WTC11 (cell line): ENCODE results near the gene RIMBP2. TPM values are rescaled to one million over a fixed set of nuclear protein-coding genes. Genes with fewer than 3 reads are reported as not detected.

Experiments
- ATAC-seq: fragments of 200-7000 bp; cut with Tn5 transposase; 2 replicates; pipeline ENCODE4 v1.10.0; 2021; ENCODE audit warnings: mild to moderate bottlenecking, moderate library complexity
- CTCF ChIA-PET: fragments of 300-600 bp; sonication (Branson Sonifier 250); formaldehyde crosslinking; loops from one replicate; lab custom pipeline; 2021; ENCODE audit warnings: antibody characterized with exemption; lab: Charles Lee
- POLR2A ChIA-PET: fragments of 350-600 bp; sonication (Branson Sonifier 250); formaldehyde crosslinking; loops from one replicate; lab custom pipeline; 2021; ENCODE audit warnings: antibody characterized with exemption; lab: Charles Lee
- DNase-seq: peaks from one replicate; pipeline ENCODE4 v3.0.0; 2021; ENCODE audit warnings: low spot score
- H3K27ac Mint-ChIP-seq: 2 replicates; pipeline ENCODE4 v1.8.0; 2021; ENCODE audit warnings: mixed read lengths
- H3K27me3 Mint-ChIP-seq: 2 replicates; pipeline ENCODE4 v1.8.0; 2021; ENCODE audit warnings: low read depth, mild to moderate bottlenecking, moderate library complexity, mixed read lengths
- H3K36me3 Mint-ChIP-seq: 2 replicates; pipeline ENCODE4 v1.8.0; 2021; ENCODE audit warnings: mixed read lengths
- H3K4me1 Mint-ChIP-seq: 2 replicates; pipeline ENCODE4 v1.8.0; 2022; ENCODE audit warnings: mixed read lengths
- H3K4me3 Mint-ChIP-seq: 2 replicates; pipeline ENCODE4 v1.8.0; 2021; ENCODE audit warnings: mild to moderate bottlenecking, moderate library complexity, mixed read lengths
- H3K9me3 Mint-ChIP-seq: 2 replicates; pipeline ENCODE4 v1.8.0; 2021; ENCODE audit warnings: mixed read lengths
- ATF1 ChIP-seq: sonication (generic); formaldehyde crosslinking; IDR thresholded peaks from 2 replicates; pipeline ENCODE4 v1.8.1; 2023; ENCODE audit warnings: mild to moderate bottlenecking, moderate library complexity, missing genetic modification reagents
- E2F1 ChIP-seq: sonication (generic); formaldehyde crosslinking; IDR thresholded peaks from 2 replicates; pipeline ENCODE4 v1.8.0; 2022; ENCODE audit warnings: mild to moderate bottlenecking, missing genetic modification reagents
- E2F4 ChIP-seq: sonication (generic); formaldehyde crosslinking; IDR thresholded peaks from 2 replicates; pipeline ENCODE4 v1.8.1; 2022; ENCODE audit warnings: low read depth, mild to moderate bottlenecking, moderate library complexity, missing genetic modification reagents, borderline replicate concordance
- E2F5 ChIP-seq: sonication (generic); formaldehyde crosslinking; IDR thresholded peaks from 2 replicates; pipeline ENCODE4 v1.8.1; 2022; ENCODE audit warnings: mild to moderate bottlenecking, moderate library complexity, missing genetic modification reagents
- EMX1 ChIP-seq: fragments of 250-450 bp; sonication (Bioruptor Pico); IDR thresholded peaks from 2 replicates; pipeline ENCODE4 v1.8.0; 2021; ENCODE audit warnings: mild to moderate bottlenecking
- GRHL2 ChIP-seq: fragments of 250-450 bp; sonication (Bioruptor Pico); IDR thresholded peaks from 2 replicates; pipeline ENCODE4 v1.8.0; 2022; ENCODE audit warnings: mild to moderate bottlenecking, moderate library complexity; ENCODE audit not compliant: insufficient replicate concordance, severe bottlenecking
- HMGA2 ChIP-seq: fragments of 250-450 bp; sonication (Bioruptor Pico); IDR thresholded peaks from 2 replicates; pipeline ENCODE4 v1.4.0; 2021; ENCODE audit warnings: mild to moderate bottlenecking, moderate library complexity
- KAT7 ChIP-seq: sonication (generic); formaldehyde crosslinking; IDR thresholded peaks from 2 replicates; pipeline ENCODE4 v1.8.1; 2023; ENCODE audit warnings: missing genetic modification reagents, mild to moderate bottlenecking, borderline replicate concordance
- MYBL2 ChIP-seq: sonication (generic); formaldehyde crosslinking; IDR thresholded peaks from 2 replicates; pipeline ENCODE4 v1.8.1; 2023; ENCODE audit warnings: mild to moderate bottlenecking, moderate library complexity, missing genetic modification reagents
- NFATC4 ChIP-seq: fragments of 250-450 bp; sonication (Bioruptor Pico); IDR thresholded peaks from 2 replicates; pipeline ENCODE4 v1.9.0; 2021; ENCODE audit warnings: mild to moderate bottlenecking
- NFYB ChIP-seq: sonication (generic); formaldehyde crosslinking; conservative IDR thresholded peaks from 2 replicates; pipeline ENCODE4 v1.8.0; 2022; ENCODE audit warnings: low read depth, missing genetic modification reagents
- SOX15 ChIP-seq: fragments of 250-450 bp; sonication (Bioruptor Pico); IDR thresholded peaks from 2 replicates; pipeline ENCODE4 v1.9.0; 2021; ENCODE audit warnings: mild to moderate bottlenecking
- ZNF219 ChIP-seq: sonication (generic); formaldehyde crosslinking; IDR thresholded peaks from 2 replicates; pipeline ENCODE4 v1.8.0; 2023; ENCODE audit warnings: missing genetic modification reagents, mild to moderate bottlenecking, borderline replicate concordance
- ZNF396 ChIP-seq: fragments of 250-450 bp; sonication (Bioruptor Pico); IDR thresholded peaks from 2 replicates; pipeline ENCODE4 v1.8.0; 2021; ENCODE audit warnings: mild to moderate bottlenecking, moderate library complexity, borderline replicate concordance
- ZNF532 ChIP-seq: fragments of 250-450 bp; sonication (Bioruptor Pico); IDR thresholded peaks from 2 replicates; pipeline ENCODE4 v1.9.0; 2021; ENCODE audit warnings: mild to moderate bottlenecking, borderline replicate concordance
- ZNF671 ChIP-seq: fragments of 250-450 bp; sonication (Bioruptor Pico); IDR thresholded peaks from 2 replicates; pipeline ENCODE4 v1.8.0; 2021; ENCODE audit warnings: mild to moderate bottlenecking
- total RNA-seq: library from RNA; stranded (reverse); gene quantifications from 3 replicates; pipeline ENCODE4 v1.2.3, GENCODE V29; 2021
- TF ChIP-seq, protein P1 (sequence below): fragments of 250-450 bp; sonication (Bioruptor Pico); IDR thresholded peaks from 2 replicates; pipeline ENCODE4 v1.8.0; 2021; ENCODE audit warnings: mild to moderate bottlenecking
- TF ChIP-seq, protein P2 (sequence below): sonication (generic); formaldehyde crosslinking; IDR thresholded peaks from 2 replicates; pipeline ENCODE4 v1.8.1; 2023; ENCODE audit warnings: mild to moderate bottlenecking, missing genetic modification reagents, borderline replicate concordance
- TF ChIP-seq, protein P3 (sequence below): sonication (generic); formaldehyde crosslinking; IDR thresholded peaks from 2 replicates; pipeline ENCODE4 v1.8.0; 2022; ENCODE audit warnings: mild to moderate bottlenecking, missing genetic modification reagents
- TF ChIP-seq, protein P4 (sequence below): sonication (generic); formaldehyde crosslinking; conservative IDR thresholded peaks from 2 replicates; pipeline ENCODE4 v1.8.1; 2022; ENCODE audit warnings: mild to moderate bottlenecking, missing genetic modification reagents
- TF ChIP-seq, protein P5 (sequence below): fragments of 250-450 bp; sonication (Bioruptor Pico); IDR thresholded peaks from 2 replicates; pipeline ENCODE4 v1.9.0; 2021; ENCODE audit warnings: mild to moderate bottlenecking

The RIMBP2 gene
- total RNA-seq, 1 experiment from 2014 or later: 2.6 TPM

DNA sequence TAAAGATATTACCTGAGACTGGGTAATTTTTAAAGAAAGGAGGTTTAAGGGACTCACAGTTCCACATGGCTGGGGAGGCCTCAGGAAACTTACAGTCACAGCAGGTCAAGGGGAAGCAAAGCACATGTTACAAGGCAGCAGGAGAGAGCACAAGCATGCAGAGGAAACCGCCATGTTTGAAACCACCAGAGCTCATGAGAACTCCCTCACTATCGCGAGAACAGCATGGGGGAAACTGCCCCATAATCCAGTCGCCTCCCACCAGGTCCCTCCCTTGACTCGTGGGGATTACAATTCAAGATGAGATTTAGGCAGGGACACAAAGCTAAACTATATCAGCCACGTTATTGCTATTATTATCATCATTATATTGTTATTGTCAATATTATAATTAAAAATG, 138.7 kb downstream of the RIMBP2 start:
- Mint-ChIP-seq H3K27ac (no peak overlapping the region), H3K9me3 (0 out of 2 replicates have a peak, but pooled peaks cover 3% of the 10 kb centered on the region), H3K4me3 (no peak overlapping the region), H3K36me3 (no peaks in the 10 kb centered on the region), H3K27me3 (no peaks in the 10 kb centered on the region; the same call in 1 of the 2 replicates), H3K4me1 (no peaks in the 10 kb centered on the region)
- ATAC-seq (no peak), DNase-seq (no peak)
- ChIA-PET CTCF (no interaction called here), POLR2A (no interaction called here)
- TF ChIP-seq, protein P1, sequence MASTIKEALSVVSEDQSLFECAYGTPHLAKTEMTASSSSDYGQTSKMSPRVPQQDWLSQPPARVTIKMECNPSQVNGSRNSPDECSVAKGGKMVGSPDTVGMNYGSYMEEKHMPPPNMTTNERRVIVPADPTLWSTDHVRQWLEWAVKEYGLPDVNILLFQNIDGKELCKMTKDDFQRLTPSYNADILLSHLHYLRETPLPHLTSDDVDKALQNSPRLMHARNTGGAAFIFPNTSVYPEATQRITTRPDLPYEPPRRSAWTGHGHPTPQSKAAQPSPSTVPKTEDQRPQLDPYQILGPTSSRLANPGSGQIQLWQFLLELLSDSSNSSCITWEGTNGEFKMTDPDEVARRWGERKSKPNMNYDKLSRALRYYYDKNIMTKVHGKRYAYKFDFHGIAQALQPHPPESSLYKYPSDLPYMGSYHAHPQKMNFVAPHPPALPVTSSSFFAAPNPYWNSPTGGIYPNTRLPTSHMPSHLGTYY: no peak
- no peak for TF ChIP-seq HMGA2
- TF ChIP-seq ZNF396 (CRISPR knock-in tag): no peak
- TF ChIP-seq ZNF219 (CRISPR knock-in tag): no peak
- TF ChIP-seq, protein P2, sequence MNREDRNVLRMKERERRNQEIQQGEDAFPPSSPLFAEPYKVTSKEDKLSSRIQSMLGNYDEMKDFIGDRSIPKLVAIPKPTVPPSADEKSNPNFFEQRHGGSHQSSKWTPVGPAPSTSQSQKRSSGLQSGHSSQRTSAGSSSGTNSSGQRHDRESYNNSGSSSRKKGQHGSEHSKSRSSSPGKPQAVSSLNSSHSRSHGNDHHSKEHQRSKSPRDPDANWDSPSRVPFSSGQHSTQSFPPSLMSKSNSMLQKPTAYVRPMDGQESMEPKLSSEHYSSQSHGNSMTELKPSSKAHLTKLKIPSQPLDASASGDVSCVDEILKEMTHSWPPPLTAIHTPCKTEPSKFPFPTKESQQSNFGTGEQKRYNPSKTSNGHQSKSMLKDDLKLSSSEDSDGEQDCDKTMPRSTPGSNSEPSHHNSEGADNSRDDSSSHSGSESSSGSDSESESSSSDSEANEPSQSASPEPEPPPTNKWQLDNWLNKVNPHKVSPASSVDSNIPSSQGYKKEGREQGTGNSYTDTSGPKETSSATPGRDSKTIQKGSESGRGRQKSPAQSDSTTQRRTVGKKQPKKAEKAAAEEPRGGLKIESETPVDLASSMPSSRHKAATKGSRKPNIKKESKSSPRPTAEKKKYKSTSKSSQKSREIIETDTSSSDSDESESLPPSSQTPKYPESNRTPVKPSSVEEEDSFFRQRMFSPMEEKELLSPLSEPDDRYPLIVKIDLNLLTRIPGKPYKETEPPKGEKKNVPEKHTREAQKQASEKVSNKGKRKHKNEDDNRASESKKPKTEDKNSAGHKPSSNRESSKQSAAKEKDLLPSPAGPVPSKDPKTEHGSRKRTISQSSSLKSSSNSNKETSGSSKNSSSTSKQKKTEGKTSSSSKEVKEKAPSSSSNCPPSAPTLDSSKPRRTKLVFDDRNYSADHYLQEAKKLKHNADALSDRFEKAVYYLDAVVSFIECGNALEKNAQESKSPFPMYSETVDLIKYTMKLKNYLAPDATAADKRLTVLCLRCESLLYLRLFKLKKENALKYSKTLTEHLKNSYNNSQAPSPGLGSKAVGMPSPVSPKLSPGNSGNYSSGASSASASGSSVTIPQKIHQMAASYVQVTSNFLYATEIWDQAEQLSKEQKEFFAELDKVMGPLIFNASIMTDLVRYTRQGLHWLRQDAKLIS (CRISPR knock-in tag): no peak
- no peak for TF ChIP-seq KAT7 (CRISPR knock-in tag)

DNA sequence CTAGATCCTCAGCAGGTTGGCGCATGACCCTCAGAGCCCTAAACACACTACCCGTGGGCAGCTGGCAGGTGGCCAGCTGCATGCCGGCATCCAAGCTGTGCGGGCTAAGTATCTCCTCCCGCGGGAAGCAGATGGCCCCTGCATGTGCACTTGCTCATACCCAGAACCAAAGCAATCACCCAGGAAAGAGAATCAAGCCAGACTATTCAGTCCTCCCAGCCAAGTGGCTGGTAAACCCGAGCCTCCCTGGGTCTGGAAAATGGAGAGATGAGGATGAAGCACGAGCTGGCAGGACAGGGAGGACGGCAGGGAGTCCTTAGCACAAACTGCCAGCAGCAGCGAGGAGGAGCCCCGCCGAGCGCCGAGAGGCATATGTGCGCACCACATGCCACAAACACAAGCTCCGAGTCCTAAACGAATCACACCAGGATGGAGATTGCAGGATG, 139.7 kb downstream of the RIMBP2 start:
- POLR2A ChIA-PET: no interaction called here
- Mint-ChIP-seq H3K27ac (no peak overlapping the region), H3K9me3 (0 out of 2 replicates have a peak, but pooled peaks cover 3% of the 10 kb centered on the region), H3K4me1 (no peaks in the 10 kb centered on the region), H3K27me3 (no peaks in the 10 kb centered on the region; the same call in 1 of the 2 replicates), H3K36me3 (no peaks in the 10 kb centered on the region), H3K4me3 (no peak overlapping the region)
- CTCF ChIA-PET: no interaction called here
- ATAC-seq (no peak), DNase-seq (no peak)
- TF ChIP-seq, protein P3, sequence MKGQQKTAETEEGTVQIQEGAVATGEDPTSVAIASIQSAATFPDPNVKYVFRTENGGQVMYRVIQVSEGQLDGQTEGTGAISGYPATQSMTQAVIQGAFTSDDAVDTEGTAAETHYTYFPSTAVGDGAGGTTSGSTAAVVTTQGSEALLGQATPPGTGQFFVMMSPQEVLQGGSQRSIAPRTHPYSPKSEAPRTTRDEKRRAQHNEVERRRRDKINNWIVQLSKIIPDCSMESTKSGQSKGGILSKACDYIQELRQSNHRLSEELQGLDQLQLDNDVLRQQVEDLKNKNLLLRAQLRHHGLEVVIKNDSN: no peak
- no peak for TF ChIP-seq E2F5
- no peak for TF ChIP-seq E2F4 (CRISPR knock-in tag)
- no peak for TF ChIP-seq ZNF671 (CRISPR knock-in tag)
- TF ChIP-seq NFATC4: no peak
- TF ChIP-seq ATF1 (CRISPR knock-in tag): no peak
- no peak for TF ChIP-seq MYBL2 (CRISPR knock-in tag)
- no peak for TF ChIP-seq GRHL2 (CRISPR knock-in tag)
- no peak for TF ChIP-seq HMGA2
- TF ChIP-seq, protein P4, sequence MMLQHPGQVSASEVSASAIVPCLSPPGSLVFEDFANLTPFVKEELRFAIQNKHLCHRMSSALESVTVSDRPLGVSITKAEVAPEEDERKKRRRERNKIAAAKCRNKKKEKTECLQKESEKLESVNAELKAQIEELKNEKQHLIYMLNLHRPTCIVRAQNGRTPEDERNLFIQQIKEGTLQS (CRISPR knock-in tag): no peak
- TF ChIP-seq, protein P5, sequence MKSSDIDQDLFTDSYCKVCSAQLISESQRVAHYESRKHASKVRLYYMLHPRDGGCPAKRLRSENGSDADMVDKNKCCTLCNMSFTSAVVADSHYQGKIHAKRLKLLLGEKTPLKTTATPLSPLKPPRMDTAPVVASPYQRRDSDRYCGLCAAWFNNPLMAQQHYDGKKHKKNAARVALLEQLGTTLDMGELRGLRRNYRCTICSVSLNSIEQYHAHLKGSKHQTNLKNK: no peak
- no peak for TF ChIP-seq EMX1 (CRISPR knock-in tag)
- TF ChIP-seq NFYB: no peak
- TF ChIP-seq E2F1 (CRISPR knock-in tag): no peak
- TF ChIP-seq ZNF532 (CRISPR knock-in tag): no peak
- no peak for TF ChIP-seq SOX15 (CRISPR knock-in tag)
